ENCODE measurements around the gene SP140. TPM values are rescaled to one million over a fixed set of nuclear protein-coding genes. Genes with fewer than 3 reads are reported as not detected.

Gene SP140
- total and polyA plus RNA-seq, 10 of the 15 experiments (the other 5 are each of a cell fraction or from before 2014, with no cell fraction given) = 61.7 to 164 (median 90.7) TPM

GRCh38 chr2:230321031-230321430 lies 95.5 kb downstream of the SP140 start:
- intact Hi-C loops (cut with micrococcal nuclease; ENCODE audit: unreplicated experiment) (no loop called here), in situ Hi-C loops (cut with MboI) (no loop called here)
- no peaks in the 10 kb centered on the region for H3K79me2 ChIP-seq (ENCODE audit: control insufficient read depth, insufficient read depth, low read length)
- DNase-seq (ENCODE audit: low read depth, low spot score) = no peak
- H3K4me2 ChIP-seq (ENCODE audit: control insufficient read depth, insufficient read depth) = no peak overlapping the region
- no peak for ATAC-seq
- CTCF ChIA-PET = no interaction called here
- BruUV-seq (replicated peaks) = no TSS peak
- no peak overlapping the region for H2AFZ ChIP-seq (ENCODE audit: control insufficient read depth, low read depth, low read length)
- no peak overlapping the region for H3K9ac ChIP-seq (ENCODE audit: control insufficient read depth, insufficient read depth, low read length)
- H3K36me3 ChIP-seq (ENCODE audit: control insufficient read depth in 2 of 2, insufficient read depth in 2 of 2, low read length in 1 of 2) = 0 out of 4 replicates have a peak, but pooled peaks cover 0 to 3% of the 10 kb centered on the region in 2 experiments
- no peaks in the 10 kb centered on the region for H4K20me1 ChIP-seq (ENCODE audit: control insufficient read depth, insufficient read depth)
- SMC1A ChIA-PET (ENCODE audit: uncharacterized antibody, unreplicated experiment) = interaction anchor here (0.7 kb wide), 1 partner anchor 130 kb away, joined by 3 read pairs; no protein-coding TSS in a partner anchor
- H3K4me3 ChIP-seq = no peak overlapping the region
- H3K27ac ChIP-seq (ENCODE audit: control insufficient read depth, insufficient read depth) = no peak overlapping the region
- no peak for FAIRE-seq
- no peak for TF ChIP-seq ZBTB4 (CRISPR knock-in tag; IDR thresholded peaks at IDR 0.05)
- no peak for TF ChIP-seq STAT3 (IDR thresholded peaks at IDR 0.05; ENCODE audit: low read depth, low read length)
- TF ChIP-seq CBFB (IDR thresholded peaks at IDR 0.05; ENCODE audit: low read depth) = no peak
- TF ChIP-seq FOS (IDR thresholded peaks at IDR 0.05; ENCODE audit: borderline replicate concordance, extremely low read depth, insufficient read length) = no peak
- TF ChIP-seq SMC3 (IDR thresholded peaks at IDR 0.05; ENCODE audit: borderline replicate concordance, low read length) = no peak
- TF ChIP-seq ZSCAN29 (IDR thresholded peaks at IDR 0.05) = no peak
- no peak for TF ChIP-seq CHD2 (IDR thresholded peaks at IDR 0.05; ENCODE audit: borderline replicate concordance, low read depth, low read length)
- TF ChIP-seq NR2C2 (IDR thresholded peaks at IDR 0.05; ENCODE audit: borderline replicate concordance, control insufficient read depth, insufficient read length, low read depth) = no peak
- no peak for TF ChIP-seq BHLHE40 (IDR thresholded peaks at IDR 0.05; ENCODE audit: borderline replicate concordance in 1 of 2, low read depth in 2 of 2, low read length in 1 of 2)
- no peak for TF ChIP-seq SP1 (IDR thresholded peaks at IDR 0.05; ENCODE audit: low read depth, low read length)
- no peak for TF ChIP-seq BCL11A (IDR thresholded peaks at IDR 0.05; ENCODE audit: low read depth, low read length)
- TF ChIP-seq ZNF217 (IDR thresholded peaks at IDR 0.05) = no peak
- TF ChIP-seq YY1 (IDR thresholded peaks at IDR 0.05; ENCODE audit: low read depth, low read length) = no peak
- TF ChIP-seq KLF5 (IDR thresholded peaks at IDR 0.05; ENCODE audit: partially characterized antibody) = no peak
- TF ChIP-seq MTA2 (IDR thresholded peaks at IDR 0.05; ENCODE audit: low read depth) = no peak
- no peak for TF ChIP-seq PKNOX1 (IDR thresholded peaks at IDR 0.05)
- TF ChIP-seq CEBPB (IDR thresholded peaks at IDR 0.05; ENCODE audit: borderline replicate concordance in 1 of 2, low read depth in 2 of 2, low read length in 2 of 2) = no peak
- no peak for TF ChIP-seq RFX5 (IDR thresholded peaks at IDR 0.05; ENCODE audit: low read depth, low read length)
- TF ChIP-seq KAT2A (conservative IDR thresholded peaks at IDR 0.05; ENCODE audit: control insufficient read depth, low read depth, low read length) = no peak
- no peaks in the 10 kb centered on the region; the same call in 2 of the 3 replicates for H3K9me3 ChIP-seq (replicated peaks; ENCODE audit: control insufficient read depth, insufficient read depth, low read length)
- RAD21 ChIA-PET (ENCODE audit: unreplicated experiment) = no interaction called here
- 94% methylated on average over 2 of the region's 2 CpGs for WGBS (ENCODE audit: insufficient coverage, insufficient replicate concordance, low lambda C conversion rate, missing lambda C conversion rate)
- peaks cover 27% of the 10 kb centered on the region for H3K4me1 ChIP-seq (ENCODE audit: control insufficient read depth, insufficient read depth, low read length)
- H3K27me3 ChIP-seq (replicated peaks in 1 of 2; ENCODE audit: control insufficient read depth in 2 of 2, insufficient read depth in 2 of 2, low read length in 1 of 2) = no peaks in the 10 kb centered on the region
- POLR2A ChIA-PET = no interaction called here

Measured in GM12878 (cell line).